Measurements from ENCODE around the gene CCDC57.

GRCh38 chr17:82145550-82146155, 67.0 kb downstream of the CCDC57 start:
- TF ChIP-seq CEBPB (IDR thresholded peaks at IDR 0.05; ENCODE audit: low read depth, low read length) (no peak), CTCF (conservative IDR thresholded peaks at IDR 0.05; ENCODE audit: low read depth, low read length) (no peak), RFX5 (IDR thresholded peaks at IDR 0.05; ENCODE audit: low read depth, low read length) (no peak), MXI1 (IDR thresholded peaks at IDR 0.05; ENCODE audit: borderline replicate concordance, low read depth, low read length) (no peak), POLR2A (IDR thresholded peaks at IDR 0.05; ENCODE audit: low read depth, low read length) (no peak)

All from IMR-90 (cell line).